A549 treated with CpdA at 1 μM for 4 hours (cell line): Measurements from ENCODE around the gene AKR7A2. TPM values are rescaled to one million over a fixed set of nuclear protein-coding genes. Genes with fewer than 3 reads are reported as not detected.

Experiments
- total RNA-seq: library from RNA; stranded (reverse); fragments of 200-300 nt; extraction: Qiagen RNA extraction; gene quantifications from 5 replicates; pipeline ENCODE4 v1.2.3, GENCODE V29; 2022; ENCODE audit warnings: low read depth

The AKR7A2 gene
- total RNA-seq: 35.2 to 53.9 TPM (median 49.8 TPM) in 5 replicates

GRCh38 chr1:19311931-19312781 is at the start of gene AKR7A2, which contains the start of gene SLC66A1:
Gene AKR7A2, minus strand, starts transcription at chr1:19312144. Its CDS starts 20 bp downstream, at chr1:19312124.
Gene SLC66A1, plus strand, starts transcription at chr1:19312326. Its CDS starts 5,352 bp downstream, at chr1:19317678.

DNA sequence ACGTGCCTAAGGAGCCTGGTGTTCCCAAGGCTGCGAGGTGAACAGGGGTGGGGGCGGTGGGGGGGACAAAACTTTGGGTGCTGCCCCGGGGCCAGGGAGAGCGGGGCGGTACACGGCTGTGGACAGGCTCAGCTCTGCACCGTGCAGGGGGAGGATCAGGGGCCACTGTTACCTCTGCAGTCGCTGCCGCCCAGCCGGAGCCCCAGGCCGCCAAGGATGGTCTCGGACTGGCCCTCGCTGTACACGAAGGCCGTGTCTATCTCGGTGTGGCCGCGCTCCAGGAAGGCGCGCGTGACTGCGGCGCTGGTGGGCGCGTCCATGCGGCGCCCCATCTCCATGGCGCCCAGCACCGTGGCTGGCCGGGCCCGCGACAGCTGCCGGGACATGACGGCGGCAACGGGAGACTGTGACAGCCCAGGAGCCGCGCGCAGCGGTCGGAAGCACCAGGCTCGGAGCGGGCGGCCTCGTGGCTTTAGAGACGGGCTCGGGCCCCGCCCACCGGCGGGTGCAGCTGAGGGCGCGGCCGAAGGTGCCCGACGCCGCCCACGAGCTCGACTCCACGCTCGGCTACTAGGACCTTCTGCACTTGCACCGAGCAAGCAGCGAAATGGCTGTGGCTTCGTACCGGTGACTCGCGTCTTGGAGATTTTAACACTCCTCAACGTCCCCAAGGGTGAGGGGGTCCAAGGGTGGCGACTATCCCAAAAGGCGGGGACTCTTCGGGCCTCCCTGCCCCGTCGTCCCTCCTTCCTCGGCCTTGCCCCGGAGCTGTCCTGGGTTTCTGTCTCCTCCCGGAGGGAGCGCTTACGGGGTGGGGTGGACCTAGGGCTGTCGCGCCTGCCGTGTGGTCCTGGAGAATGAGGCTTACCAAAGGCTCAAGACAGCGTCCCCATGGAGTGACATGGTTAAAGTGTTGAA is 23.4 kb downstream of the AKR7A2 start, which contains the start of gene AKR7A3:
AKR7A3 (minus strand) TSS at position 447 of the 918 bp plus-strand sequence; CDS start at position 386, 61 bp downstream.

Other genes starting within 250 kb of the AKR7A2 start
- 105 to 125 TPM (median 108 TPM) in 5 replicates for gene UBR4, start 101.9 kb downstream of the AKR7A2 start, total RNA-seq
- gene EMC1, start 60.6 kb downstream of the AKR7A2 start, total RNA-seq: 27.3 to 38.6 TPM (median 35.9 TPM) in 5 replicates
- 70.0 to 77.5 TPM (median 71.7 TPM) in 5 replicates for gene MRTO4, start 60.3 kb downstream of the AKR7A2 start, total RNA-seq
- 0.14 to 0.17 TPM (median 0.16 TPM) in 5 replicates for gene AKR7A3, start 23.4 kb downstream of the AKR7A2 start, total RNA-seq
- gene SLC66A1, start 182 bp upstream of the AKR7A2 start, total RNA-seq: 16.2 to 23.7 TPM (median 22.1 TPM) in 5 replicates
- gene CAPZB, start 173.4 kb upstream of the AKR7A2 start, total RNA-seq: 227 to 236 TPM (median 230 TPM) in 5 replicates